ENCODE results near the gene NPC1L1.

DNA sequence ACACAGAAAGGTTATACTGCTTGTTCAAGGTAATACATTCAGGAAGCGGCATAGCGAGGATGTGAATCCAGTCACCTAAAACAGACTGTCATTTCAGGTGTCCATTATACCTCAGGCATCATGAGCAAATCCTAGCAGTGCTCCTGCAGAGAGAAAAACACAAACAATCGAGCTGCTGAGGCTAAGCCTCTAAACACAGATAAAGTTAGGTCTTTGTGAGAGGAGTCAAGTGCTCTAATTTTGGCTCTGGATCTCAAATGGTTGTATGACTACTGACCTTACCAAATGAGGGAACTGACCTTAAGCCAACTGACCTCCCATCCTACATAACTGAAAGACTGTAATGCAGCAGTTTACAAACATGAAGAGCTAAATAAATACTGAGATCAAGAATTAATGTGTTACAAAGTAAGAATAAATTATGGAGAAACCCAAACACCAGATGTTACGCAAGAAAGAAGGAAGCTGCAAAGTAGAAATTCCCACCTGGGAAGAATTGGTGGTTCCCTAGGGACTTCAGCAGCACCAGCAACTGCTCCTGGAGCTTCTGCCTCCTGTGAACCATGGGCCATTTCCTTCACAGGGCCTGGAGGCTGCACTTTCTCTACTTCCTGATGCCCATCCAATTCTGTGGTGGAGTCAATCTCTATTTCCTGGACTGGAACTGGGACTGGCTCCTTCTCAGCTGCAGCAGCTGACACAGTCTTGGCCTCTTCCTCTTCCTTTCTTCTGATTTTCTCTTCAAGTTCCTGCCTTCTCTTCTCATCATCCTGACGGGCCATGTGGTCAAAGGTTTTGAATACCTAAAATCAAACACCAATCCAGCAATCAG lies 56.4 kb downstream of the NPC1L1 start:
- TF ChIP-seq EZH2 (IDR thresholded peaks at IDR 0.05) (no peak), POLR2AphosphoS5 (IDR thresholded peaks at IDR 0.05; ENCODE audit: borderline replicate concordance, low read depth, low read length) (no peak)

Data from SK-N-MC (cell line).